ENCODE measurements around the gene RGS7. TPM values are rescaled to one million over a fixed set of nuclear protein-coding genes. Genes with fewer than 3 reads are reported as not detected.
"Not testable (repeated sequence)": the region's sequence is repeated elsewhere in the genome, so short reads cannot be mapped to it uniquely, and the experiment has no call there.

Gene RGS7
- total RNA-seq, 6 experiments from 2014 or later: not detected

- ATAC-seq (no peak), DNase-seq (no peak)
- peaks cover 0 to 8% (median 3%) of the 10 kb centered on the region in 4 donors for H3K4me1 ChIP-seq
- no peaks in the 10 kb centered on the region for H3K27me3 ChIP-seq
- no peaks in the 10 kb centered on the region for H3K9me3 ChIP-seq
- TF ChIP-seq CTCF (IDR thresholded peaks at IDR 0.05) (no peak), POLR2A (IDR thresholded peaks at IDR 0.05) (no peak)
- intact Hi-C loops (cut with DNase I): no loop called here
- WGBS (ENCODE audit: insufficient coverage, low coverage, low lambda C conversion rate, missing lambda C conversion rate): 48% methylated on average over 5 of the region's 5 CpGs
- no peaks in the 10 kb centered on the region for H3K36me3 ChIP-seq
- no peak overlapping the region for H3K27ac ChIP-seq
- H3K4me3 ChIP-seq: no peak overlapping the region
Measured at GRCh38 chr1:241229711-241230110, 127.3 kb downstream of the RGS7 start.

- WGBS (ENCODE audit: insufficient coverage, low coverage, low lambda C conversion rate, missing lambda C conversion rate): 29% methylated on average over 10 of the region's 11 CpGs
- peak; percentile 78 to 94 (median 89) for ATAC-seq
- intact Hi-C loops (cut with DNase I): no loop called here
Measured at GRCh38 chr1:241229216-241229615, 127.8 kb downstream of the RGS7 start.

GRCh38 chr1:241228339-241228738 is 128.7 kb downstream of the RGS7 start:
- H3K27me3 ChIP-seq: no peaks in the 10 kb centered on the region
- intact Hi-C loops (cut with DNase I): no loop called here
- DNase-seq: no peak
- H3K4me3 ChIP-seq: no peak overlapping the region
- 43% methylated on average over 4 of the region's 4 CpGs for WGBS (ENCODE audit: insufficient coverage, low coverage, low lambda C conversion rate, missing lambda C conversion rate)
- peaks cover 0 to 8% (median 3%) of the 10 kb centered on the region in 4 donors for H3K4me1 ChIP-seq
- no peaks in the 10 kb centered on the region for H3K9me3 ChIP-seq
- H3K27ac ChIP-seq: no peak overlapping the region
- no peak for TF ChIP-seq CTCF (IDR thresholded peaks at IDR 0.05)
- TF ChIP-seq POLR2A (IDR thresholded peaks at IDR 0.05): no peak
- no peaks in the 10 kb centered on the region for H3K36me3 ChIP-seq
- ATAC-seq: no peak

More at GRCh38 chr1:241229216-241229615, 127.8 kb downstream of the RGS7 start:
- peak in 1 of 3 donors; percentile 49 for DNase-seq
- Histone ChIP-seq H3K9me3 (no peaks in the 10 kb centered on the region), H3K27ac (no peak overlapping the region), H3K36me3 (no peaks in the 10 kb centered on the region), H3K27me3 (no peaks in the 10 kb centered on the region), H3K4me3 (no peak overlapping the region), H3K4me1 (peaks cover 0 to 8% (median 3%) of the 10 kb centered on the region in 4 donors)
- TF ChIP-seq POLR2A (IDR thresholded peaks at IDR 0.05) (no peak), CTCF (IDR thresholded peaks at IDR 0.05) (peak in 1 of 4 donors; percentile 8)

- 20% methylated on average over 1 of the region's 1 CpG for WGBS (ENCODE audit: insufficient coverage, low coverage, low lambda C conversion rate, missing lambda C conversion rate)
- Histone ChIP-seq H3K27me3 (no peaks in the 10 kb centered on the region), H3K36me3 (no peaks in the 10 kb centered on the region), H3K9me3 (no peaks in the 10 kb centered on the region), H3K4me1 (peaks cover 0 to 8% (median 3%) of the 10 kb centered on the region in 4 donors), H3K4me3 (no peak overlapping the region), H3K27ac (no peak overlapping the region)
- DNase-seq: no peak
- intact Hi-C loops (cut with DNase I): no loop called here
- ATAC-seq: no peak
- TF ChIP-seq CTCF (IDR thresholded peaks at IDR 0.05): no peak
- no peak for TF ChIP-seq POLR2A (IDR thresholded peaks at IDR 0.05)
Measured at GRCh38 chr1:241225741-241226140, 131.3 kb downstream of the RGS7 start.

- ATAC-seq; H3K4me1 ChIP-seq; H3K27ac ChIP-seq; DNase-seq; intact Hi-C loops (cut with DNase I); H3K9me3 ChIP-seq; H3K36me3 ChIP-seq; H3K4me3 ChIP-seq; H3K27me3 ChIP-seq: not testable (repeated sequence)
- WGBS (ENCODE audit: insufficient coverage, low coverage, low lambda C conversion rate, missing lambda C conversion rate): 62% methylated on average over 3 of the region's 3 CpGs
Measured at GRCh38 chr1:241224189-241224588, 132.8 kb downstream of the RGS7 start.

GRCh38 chr1:241222813-241223212 is 134.2 kb downstream of the RGS7 start:
- WGBS (ENCODE audit: insufficient coverage, low coverage, low lambda C conversion rate, missing lambda C conversion rate): 69% methylated on average over 4 of the region's 4 CpGs
- H3K36me3 ChIP-seq; ATAC-seq; H3K27ac ChIP-seq; H3K4me3 ChIP-seq; H3K27me3 ChIP-seq; H3K4me1 ChIP-seq; H3K9me3 ChIP-seq; intact Hi-C loops (cut with DNase I); DNase-seq: not testable (repeated sequence)

All from right lobe of liver (tissue), 6 donors.